ENCODE results near the gene GPR137.
A peak's percentile ranks its signal among the peaks of the same experiment; 100 is the strongest.
"Not testable (repeated sequence)": the region's sequence is repeated elsewhere in the genome, so short reads cannot be mapped to it uniquely, and the experiment has no call there.

The GPR137 gene

GRCh38 chr11:64322925-64323260 lies 37.2 kb downstream of the GPR137 start:
- DNase-seq = no peak
- no peaks in the 10 kb centered on the region for H3K36me3 ChIP-seq
- no peak for TF ChIP-seq CTCF (IDR thresholded peaks at IDR 0.05; ENCODE audit: low read depth, low read length)
- H3K4me3 ChIP-seq (ENCODE audit: low read depth, low read length) = no peak overlapping the region
- H3K27ac ChIP-seq = no peak overlapping the region
- H3K9me3 ChIP-seq (ENCODE audit: severe bottlenecking) = no peaks in the 10 kb centered on the region
- no peaks in the 10 kb centered on the region for H3K27me3 ChIP-seq (ENCODE audit: insufficient read depth, low read depth, severe bottlenecking)

- TF ChIP-seq CTCF (IDR thresholded peaks at IDR 0.05; ENCODE audit: low read depth, low read length) = no peak
- H3K4me3 ChIP-seq (ENCODE audit: low read depth, low read length) = no peak overlapping the region
- no peak for DNase-seq
- no peaks in the 10 kb centered on the region for H3K9me3 ChIP-seq (ENCODE audit: severe bottlenecking)
- H3K36me3 ChIP-seq = no peaks in the 10 kb centered on the region
- no peaks in the 10 kb centered on the region for H3K27me3 ChIP-seq (ENCODE audit: insufficient read depth, low read depth, severe bottlenecking)
- H3K27ac ChIP-seq = peak overlapping the region; percentile 36
Measured at GRCh38 chr11:64323373-64323772, 37.7 kb downstream of the GPR137 start.

DNA sequence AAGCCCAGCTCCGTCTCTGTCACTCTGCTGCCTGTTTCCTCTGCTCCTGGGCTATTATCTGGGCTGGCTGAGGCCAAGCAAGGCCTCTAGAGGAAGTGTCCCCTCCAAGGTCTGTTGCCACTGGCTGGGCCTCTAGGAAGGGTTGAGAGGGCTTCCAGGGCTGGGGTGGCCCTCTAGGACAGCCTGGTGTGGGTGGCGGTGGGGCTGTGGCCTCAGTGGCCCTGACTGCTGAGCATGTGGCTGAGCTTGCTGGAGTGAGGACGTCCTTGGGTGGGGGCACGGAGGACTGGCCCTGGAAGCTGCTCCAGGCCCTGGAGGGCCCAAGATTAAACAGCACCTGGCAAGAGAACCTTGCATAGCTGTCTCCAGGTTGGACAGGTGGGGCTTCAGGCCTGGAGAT lies 38.3 kb downstream of the GPR137 start:
- not testable (repeated sequence) for H3K4me3 ChIP-seq (ENCODE audit: low read depth, low read length); H3K9me3 ChIP-seq (ENCODE audit: severe bottlenecking); H3K36me3 ChIP-seq; DNase-seq; H3K27me3 ChIP-seq (ENCODE audit: insufficient read depth, low read depth, severe bottlenecking)
- peak overlapping the region; percentile 36 for H3K27ac ChIP-seq

GRCh38 chr11:64324692-64325469 lies 39.2 kb downstream of the GPR137 start:
- no peaks in the 10 kb centered on the region for H3K36me3 ChIP-seq
- no peaks in the 10 kb centered on the region for H3K9me3 ChIP-seq (ENCODE audit: severe bottlenecking)
- no peak overlapping the region for H3K4me3 ChIP-seq (ENCODE audit: low read depth, low read length)
- no peak overlapping the region for H3K27ac ChIP-seq
- no peak for DNase-seq
- no peak for TF ChIP-seq CTCF (IDR thresholded peaks at IDR 0.05; ENCODE audit: low read depth, low read length)
- H3K27me3 ChIP-seq (ENCODE audit: insufficient read depth, low read depth, severe bottlenecking) = no peaks in the 10 kb centered on the region

DNA sequence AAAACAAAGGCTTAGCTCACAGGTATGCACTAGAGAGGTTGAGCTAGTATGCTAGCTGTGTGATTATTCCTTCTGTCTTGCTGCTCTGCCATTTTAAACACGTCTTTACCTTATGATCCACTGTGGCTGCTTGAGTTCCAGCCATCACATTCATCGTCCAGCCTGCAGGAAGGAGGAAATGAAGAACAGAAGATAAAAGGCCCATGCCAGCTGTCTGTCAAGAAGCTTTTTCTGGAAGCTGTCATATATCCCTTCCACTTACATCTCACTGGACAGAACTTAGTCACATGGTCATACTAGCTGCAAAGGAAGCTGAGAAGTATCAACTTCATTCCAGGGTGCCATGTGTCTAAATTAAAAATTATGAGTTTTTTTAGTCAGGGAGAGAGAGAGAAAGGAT lies 41.7 kb downstream of the GPR137 start:
- Histone ChIP-seq H3K27me3 (ENCODE audit: insufficient read depth, low read depth, severe bottlenecking) (no peaks in the 10 kb centered on the region), H3K36me3 (no peaks in the 10 kb centered on the region), H3K27ac (no peak overlapping the region), H3K4me3 (ENCODE audit: low read depth, low read length) (no peak overlapping the region), H3K9me3 (ENCODE audit: severe bottlenecking) (no peaks in the 10 kb centered on the region)
- DNase-seq = no peak
- no peak for TF ChIP-seq CTCF (IDR thresholded peaks at IDR 0.05; ENCODE audit: low read depth, low read length)

GRCh38 chr11:64327993-64328392 lies 42.3 kb downstream of the GPR137 start:
- Histone ChIP-seq H3K27ac (no peak overlapping the region), H3K36me3 (no peaks in the 10 kb centered on the region), H3K27me3 (ENCODE audit: insufficient read depth, low read depth, severe bottlenecking) (no peaks in the 10 kb centered on the region), H3K4me3 (ENCODE audit: low read depth, low read length) (no peak overlapping the region), H3K9me3 (ENCODE audit: severe bottlenecking) (no peaks in the 10 kb centered on the region)
- TF ChIP-seq CTCF (IDR thresholded peaks at IDR 0.05; ENCODE audit: low read depth, low read length) = no peak
- DNase-seq = no peak
